HG03196 (cell line): Measurements from ENCODE around the gene IL15.
"Not testable (repeated sequence)": the region's sequence is repeated elsewhere in the genome, so short reads cannot be mapped to it uniquely, and the experiment has no call there.

Experiments
- ATAC-seq: cut with Tn5 transposase; IDR thresholded peaks from one replicate; pipeline ENCODE4 v1.9.1; 2021; ENCODE audit not compliant: unreplicated experiment

Gene IL15, protein sequence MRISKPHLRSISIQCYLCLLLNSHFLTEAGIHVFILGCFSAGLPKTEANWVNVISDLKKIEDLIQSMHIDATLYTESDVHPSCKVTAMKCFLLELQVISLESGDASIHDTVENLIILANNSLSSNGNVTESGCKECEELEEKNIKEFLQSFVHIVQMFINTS

DNA sequence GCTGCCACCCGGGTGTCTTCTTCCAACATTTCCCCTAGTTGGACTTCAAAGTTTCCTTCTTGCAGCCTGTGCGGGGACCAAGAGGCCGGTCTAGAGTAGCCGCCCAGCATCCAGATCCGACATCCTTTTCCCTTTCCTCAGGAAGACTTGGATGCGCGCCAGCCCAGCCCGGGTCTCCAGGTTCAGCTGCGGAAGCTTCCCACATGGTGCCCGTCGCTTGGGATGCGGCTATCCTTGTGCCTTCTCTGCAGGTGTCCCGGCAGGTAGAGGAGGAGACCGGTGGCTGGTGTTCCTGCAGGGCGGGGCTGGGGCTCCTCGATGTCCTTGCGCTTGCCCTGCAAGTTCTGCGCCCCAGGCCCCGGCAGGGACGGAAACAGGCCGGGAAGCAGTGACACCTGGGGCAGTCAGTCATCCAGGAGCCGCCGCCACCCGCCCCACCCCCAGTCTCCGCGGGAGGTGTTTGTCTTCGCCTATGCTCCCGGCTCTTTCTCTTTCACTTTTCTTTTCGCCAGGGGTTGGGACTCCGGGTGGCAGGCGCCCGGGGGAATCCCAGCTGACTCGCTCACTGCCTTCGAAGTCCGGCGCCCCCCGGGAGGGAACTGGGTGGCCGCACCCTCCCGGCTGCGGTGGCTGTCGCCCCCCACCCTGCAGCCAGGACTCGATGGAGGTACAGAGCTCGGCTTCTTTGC is at the start of gene IL15:
IL15 (plus strand) TSS at position 502 of the 689 bp plus-strand sequence. CDS start 82,882 bp downstream, outside the sequence.
- ATAC-seq: peak; percentile 75

GRCh38 chr4:141587897-141588296 is 48.5 kb upstream of the IL15 start:
- ATAC-seq: no peak

DNA sequence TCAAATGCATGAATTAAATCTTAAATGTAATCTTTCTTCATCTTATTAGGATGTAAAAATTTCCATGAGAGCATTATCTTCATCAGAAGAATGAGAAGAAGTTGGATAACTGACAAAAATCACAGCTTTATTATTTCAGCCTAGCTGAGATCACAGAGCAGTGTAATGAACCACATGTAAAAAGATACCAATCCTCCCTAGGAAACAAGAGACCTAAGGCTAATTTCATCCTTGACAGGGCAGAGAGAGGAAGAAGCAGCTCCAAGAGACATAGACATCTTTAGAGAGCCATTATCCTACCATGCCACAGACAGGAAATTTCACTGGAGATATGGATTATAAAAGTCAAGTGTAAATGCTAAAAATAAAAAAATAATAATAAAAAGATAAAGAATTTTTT is 40.9 kb upstream of the IL15 start:
- no peak for ATAC-seq

- ATAC-seq: no peak
Measured at GRCh38 chr4:141599853-141600252, 36.5 kb upstream of the IL15 start.

DNA sequence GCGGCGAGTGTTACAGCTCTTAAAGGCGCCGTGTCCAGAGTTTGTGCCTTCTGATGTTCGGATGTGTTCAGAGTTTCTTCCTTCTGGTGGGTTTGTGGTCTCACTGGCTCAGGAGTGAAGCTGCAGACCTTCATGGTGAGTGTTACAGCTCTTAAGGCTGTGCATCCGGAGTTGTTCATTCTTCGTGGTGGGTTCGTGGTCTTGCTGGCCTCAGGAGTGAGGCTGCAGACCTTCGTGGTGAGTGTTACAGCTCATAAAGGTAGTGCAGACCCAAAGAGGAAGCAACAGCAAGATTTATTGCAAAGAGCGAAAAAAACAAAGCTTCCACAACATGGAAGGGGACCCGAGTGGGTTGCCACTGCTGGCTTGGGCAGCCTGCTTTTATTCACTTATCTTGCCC is 31.7 kb upstream of the IL15 start:
- ATAC-seq: not testable (repeated sequence)

DNA sequence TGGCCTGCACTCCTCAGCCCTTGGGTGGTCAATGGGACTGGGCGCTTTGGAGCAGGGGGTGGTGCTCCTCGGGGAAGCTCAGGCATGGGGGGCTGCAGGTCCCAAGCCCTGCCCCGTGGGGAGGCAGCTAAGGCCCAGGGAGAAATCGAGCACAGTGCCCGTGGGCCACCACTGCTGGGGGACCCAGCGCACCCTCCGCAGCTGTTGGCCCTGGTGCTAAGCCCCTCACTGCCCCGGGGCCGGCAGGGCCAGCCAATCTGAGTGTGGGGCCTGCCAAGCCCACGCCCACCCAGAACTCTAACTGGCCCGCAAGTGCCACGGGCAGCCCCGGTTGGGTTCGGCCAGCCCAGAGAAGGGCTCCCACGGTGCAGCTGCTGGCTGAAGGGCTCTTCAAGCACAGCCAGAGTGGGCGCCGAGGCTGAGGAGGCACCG is 30.9 kb upstream of the IL15 start:
- ATAC-seq: no peak

DNA sequence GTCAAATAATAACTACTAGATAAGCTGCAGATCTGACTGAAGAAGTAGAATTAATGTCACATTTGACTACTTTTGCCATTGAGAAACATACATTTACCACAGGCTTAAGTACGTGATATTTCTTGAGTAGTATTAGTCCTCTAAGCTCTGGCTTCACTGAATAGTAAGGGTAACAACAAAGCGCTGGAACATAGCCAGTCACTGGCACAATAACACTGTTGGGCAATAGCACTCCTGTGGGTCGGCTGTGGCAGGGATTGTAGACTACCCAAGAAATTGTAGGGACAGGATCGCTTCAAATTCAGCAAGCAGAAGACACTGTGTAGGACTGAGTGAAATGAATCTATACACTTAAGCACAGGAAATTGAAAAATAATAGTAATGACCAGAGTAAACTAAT is 27.1 kb upstream of the IL15 start:
- ATAC-seq: no peak

GRCh38 chr4:141610365-141610764 is 26.0 kb upstream of the IL15 start:
- ATAC-seq: no peak

DNA sequence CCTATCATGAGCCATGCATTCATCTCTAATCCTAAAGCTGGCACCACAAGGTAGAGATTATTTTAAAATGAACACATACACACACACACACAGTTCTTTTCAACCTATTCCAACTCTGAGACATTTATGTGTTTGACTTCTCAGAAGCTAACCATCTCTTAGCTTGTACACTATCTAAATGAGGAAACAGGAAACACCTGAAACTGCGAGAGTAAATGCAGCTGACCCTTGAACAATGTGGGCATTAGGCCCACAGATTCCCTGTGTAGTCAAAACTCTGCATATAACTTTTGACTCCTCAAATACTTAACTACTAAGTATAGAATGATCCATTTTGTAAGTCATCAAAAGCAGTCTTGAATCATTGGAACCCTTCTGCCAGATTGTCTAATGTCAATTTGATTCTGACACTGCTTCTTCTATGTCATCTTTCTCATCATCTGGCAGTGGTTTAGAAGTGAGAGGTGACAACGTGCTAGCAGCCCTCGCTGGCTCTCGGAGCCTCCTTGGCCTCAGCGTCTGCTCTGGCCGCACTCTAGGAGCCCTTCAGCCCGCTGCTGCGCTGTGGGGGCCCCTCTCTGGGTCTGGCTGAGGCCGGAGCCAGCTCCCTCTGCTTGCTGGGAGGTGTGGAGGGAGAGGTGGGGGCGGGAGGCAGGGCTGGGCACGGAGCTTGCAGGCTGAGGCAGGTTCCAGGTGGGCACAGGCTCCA is 21.4 kb upstream of the IL15 start:
- no peak for ATAC-seq

DNA sequence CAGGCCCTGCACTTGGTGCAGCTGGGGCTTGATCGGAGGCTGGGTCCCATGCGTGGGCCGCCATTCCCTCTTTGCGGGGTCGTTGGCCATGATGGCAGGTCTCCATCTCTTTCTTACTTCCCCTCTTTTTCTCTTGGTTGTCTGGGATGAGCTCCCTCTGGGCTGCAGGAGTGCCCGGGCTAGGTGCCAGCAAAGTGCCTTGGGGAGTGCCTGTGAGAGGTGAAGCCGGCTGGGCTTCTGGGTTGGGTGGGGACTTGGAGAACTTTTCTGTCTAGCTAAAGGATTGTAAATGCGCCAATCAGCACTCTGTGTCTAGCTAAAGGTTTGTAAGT is 20.8 kb upstream of the IL15 start:
- not testable (repeated sequence) for ATAC-seq

GRCh38 chr4:141620715-141621114 is 15.7 kb upstream of the IL15 start:
- ATAC-seq: no peak

DNA sequence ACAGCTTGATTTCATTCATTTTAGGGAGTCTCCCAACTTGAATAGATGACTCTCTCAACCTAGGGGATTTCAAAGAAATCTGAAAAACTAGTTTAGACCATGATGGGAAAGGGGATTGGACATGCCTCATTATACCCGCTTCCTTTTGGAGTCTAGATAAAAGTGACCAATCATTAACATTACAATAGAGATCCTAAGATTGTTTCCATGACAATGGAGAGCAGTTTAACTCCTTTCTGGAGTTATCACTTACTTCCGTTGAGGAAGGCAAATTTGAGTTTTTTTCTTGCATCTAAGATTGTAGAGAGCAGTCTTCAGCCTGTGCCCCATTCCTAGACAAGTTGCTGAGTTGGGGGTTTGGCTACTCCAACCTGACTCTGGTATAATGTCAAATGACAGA is 11.4 kb upstream of the IL15 start:
- ATAC-seq: no peak

DNA sequence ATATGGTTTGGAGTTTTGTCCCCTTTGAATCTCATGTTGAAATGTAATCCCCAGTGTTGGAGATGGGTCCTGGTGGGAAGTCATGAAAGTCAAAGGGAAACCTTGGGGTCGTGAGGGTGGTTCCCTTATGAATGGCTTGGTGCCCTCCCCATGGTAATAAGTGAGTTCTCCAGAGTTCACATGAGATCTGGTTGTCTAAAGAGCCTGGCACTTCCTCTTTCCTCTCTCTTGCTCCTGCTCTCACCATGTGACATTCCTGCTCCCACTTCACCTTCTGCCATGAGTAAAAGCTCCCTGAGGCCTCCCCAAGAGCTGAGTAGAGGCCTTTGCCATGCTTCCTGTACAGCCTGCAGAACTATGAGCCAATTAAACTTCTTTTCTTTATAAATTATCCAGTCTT is 5.5 kb upstream of the IL15 start:
- no peak for ATAC-seq

DNA sequence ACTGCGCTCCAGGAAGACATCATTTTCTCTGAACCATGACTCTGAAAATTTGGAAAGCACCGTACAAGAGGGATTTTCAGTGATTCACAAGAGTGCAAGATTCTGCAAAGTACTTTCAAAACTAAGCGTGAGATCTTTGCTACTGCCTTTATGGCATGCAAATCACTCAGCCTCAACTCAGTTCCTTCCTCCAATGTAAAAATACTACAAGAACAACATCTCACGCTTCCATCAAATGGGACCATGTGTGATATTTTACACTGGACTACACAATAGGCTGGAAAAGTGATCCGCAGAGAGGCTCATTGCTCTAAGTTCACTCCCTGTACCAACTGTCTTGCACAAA is 674 bp upstream of the IL15 start:
- ATAC-seq: peak; percentile 32

- peak; percentile 51 for ATAC-seq
Measured at GRCh38 chr4:141636771-141637460, 533 bp downstream of the IL15 start.

DNA sequence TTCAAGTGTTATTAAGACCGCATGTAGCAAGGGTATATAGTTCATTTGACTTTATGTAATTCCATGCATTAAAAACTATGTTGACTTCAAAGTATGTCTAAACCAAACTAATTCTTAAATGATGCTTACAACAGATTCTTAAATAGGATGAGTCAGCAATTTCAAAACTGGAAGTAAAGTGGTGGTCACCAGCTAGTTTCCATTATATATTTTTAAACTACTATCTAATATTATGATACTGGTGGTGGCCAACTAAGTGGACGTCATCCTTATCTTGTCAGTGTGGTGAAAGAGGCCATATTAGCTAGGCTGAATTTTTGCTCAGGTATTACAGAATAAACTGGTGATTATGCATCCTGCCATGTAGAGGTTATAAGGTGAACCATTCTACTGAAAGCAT is 1.2 kb downstream of the IL15 start:
- ATAC-seq: no peak

DNA sequence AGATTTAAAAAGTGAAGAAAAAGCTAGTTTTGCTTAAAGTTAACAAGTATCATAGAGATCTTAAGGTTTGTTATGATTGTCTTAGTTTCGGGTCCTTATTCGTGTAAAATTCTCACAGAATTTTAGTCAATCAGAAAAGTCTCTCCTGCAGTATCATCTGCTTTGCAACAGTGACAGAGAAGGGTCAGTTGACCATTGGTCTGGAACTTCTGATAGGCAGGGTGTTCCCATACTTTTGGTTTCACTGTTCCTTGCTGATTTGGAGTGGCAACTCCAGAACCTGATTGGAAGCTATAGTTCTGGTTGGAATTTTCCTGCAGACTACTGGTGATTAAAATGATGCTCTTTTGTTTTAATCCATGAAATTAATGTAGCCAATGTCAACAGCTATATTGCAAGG is 1.8 kb downstream of the IL15 start:
- no peak for ATAC-seq

DNA sequence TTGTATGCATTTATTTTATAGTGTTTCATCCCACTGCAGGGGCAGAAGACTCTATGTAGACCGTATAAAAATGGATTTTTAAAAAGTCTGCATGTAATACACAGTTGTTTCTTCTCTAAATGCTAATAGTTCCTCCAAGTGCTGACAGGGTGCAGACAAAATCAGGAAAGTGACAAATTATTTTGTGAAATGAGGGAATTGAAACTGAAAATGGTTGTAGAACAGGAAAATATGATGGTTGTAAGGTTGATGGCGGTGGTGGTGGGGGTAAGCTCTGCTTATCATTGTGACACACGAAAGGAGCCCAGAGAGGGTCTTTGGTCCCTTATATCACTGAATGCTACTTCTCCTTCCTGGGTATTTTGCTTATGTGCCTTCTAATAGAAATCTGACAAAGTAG is 4.3 kb downstream of the IL15 start:
- ATAC-seq: no peak

- no peak for ATAC-seq
Measured at GRCh38 chr4:141642063-141642462, 5.7 kb downstream of the IL15 start.

- ATAC-seq: no peak
Measured at GRCh38 chr4:141642711-141643110, 6.3 kb downstream of the IL15 start.

DNA sequence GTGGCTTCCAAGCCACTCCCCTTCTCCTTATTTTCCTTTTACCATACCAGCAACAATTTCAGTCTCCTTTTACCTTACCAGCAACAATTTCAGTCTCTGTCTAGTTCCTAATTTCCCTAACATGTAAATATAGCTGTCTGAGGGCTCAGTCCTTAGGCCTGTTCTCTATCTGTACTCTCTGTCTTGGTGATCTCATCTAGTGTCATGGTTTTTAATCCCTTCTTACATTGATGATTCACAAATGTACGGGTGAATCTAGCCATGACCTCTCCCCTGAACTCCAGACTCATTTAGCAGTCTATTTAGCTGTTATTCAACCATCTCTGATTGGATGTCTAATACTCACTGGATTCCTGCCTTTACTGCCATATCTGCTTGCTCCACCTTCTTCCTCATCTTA is 7.2 kb downstream of the IL15 start:
- peak; percentile 65 for ATAC-seq
